Measurements from ENCODE around the gene ACBD7.

Gene ACBD7

DNA sequence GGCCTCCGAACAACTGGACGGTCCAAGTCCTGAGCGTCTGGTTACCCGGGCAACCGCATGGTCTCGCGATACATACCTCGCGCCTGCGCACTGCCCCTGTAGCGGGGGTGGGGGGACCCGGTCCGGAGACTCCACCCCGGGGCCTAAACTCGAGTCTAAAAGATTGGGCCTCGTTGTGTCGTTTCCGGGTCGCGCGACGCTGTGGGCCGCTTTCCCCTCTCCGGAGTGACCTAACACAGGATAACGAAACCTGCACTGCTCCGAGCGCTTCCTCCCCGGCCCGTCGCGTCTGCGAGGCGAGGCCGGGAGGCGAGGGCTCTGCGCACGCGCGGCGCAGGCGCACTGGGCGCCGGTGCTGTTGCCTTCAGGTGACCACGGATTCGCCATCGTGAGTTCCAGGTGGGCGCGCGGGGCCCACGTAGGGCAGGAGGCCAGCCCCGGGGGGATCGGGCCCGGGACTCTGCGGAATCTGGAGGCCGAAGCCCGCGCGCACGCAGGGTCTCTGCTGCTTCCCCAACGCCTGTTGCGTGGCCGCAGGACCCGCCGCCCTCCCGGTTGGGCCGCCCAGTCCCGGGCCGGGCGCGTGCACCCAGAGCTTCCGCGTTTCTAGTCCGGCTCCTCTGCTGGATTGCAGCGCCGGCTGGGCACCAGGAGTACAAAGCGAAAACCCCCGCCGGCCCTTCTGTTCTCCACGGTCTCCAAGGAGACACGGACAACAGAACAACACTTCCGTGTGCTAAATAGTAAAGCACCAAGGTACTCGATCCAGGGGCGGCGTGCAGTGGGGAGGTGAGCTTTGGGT is 8.6 kb upstream of the ACBD7 start, which contains the start of gene RPP38 (continued):
- TF ChIP-seq, protein P1, sequence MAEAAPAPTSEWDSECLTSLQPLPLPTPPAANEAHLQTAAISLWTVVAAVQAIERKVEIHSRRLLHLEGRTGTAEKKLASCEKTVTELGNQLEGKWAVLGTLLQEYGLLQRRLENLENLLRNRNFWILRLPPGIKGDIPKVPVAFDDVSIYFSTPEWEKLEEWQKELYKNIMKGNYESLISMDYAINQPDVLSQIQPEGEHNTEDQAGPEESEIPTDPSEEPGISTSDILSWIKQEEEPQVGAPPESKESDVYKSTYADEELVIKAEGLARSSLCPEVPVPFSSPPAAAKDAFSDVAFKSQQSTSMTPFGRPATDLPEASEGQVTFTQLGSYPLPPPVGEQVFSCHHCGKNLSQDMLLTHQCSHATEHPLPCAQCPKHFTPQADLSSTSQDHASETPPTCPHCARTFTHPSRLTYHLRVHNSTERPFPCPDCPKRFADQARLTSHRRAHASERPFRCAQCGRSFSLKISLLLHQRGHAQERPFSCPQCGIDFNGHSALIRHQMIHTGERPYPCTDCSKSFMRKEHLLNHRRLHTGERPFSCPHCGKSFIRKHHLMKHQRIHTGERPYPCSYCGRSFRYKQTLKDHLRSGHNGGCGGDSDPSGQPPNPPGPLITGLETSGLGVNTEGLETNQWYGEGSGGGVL (tag by site-specific recombination; IDR thresholded peaks at IDR 0.05), result no peak; the same call in 1 of the 2 replicates
- TF ChIP-seq, protein P2, sequence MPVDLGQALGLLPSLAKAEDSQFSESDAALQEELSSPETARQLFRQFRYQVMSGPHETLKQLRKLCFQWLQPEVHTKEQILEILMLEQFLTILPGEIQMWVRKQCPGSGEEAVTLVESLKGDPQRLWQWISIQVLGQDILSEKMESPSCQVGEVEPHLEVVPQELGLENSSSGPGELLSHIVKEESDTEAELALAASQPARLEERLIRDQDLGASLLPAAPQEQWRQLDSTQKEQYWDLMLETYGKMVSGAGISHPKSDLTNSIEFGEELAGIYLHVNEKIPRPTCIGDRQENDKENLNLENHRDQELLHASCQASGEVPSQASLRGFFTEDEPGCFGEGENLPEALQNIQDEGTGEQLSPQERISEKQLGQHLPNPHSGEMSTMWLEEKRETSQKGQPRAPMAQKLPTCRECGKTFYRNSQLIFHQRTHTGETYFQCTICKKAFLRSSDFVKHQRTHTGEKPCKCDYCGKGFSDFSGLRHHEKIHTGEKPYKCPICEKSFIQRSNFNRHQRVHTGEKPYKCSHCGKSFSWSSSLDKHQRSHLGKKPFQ (tag by site-specific recombination; IDR thresholded peaks at IDR 0.05), result no peak
- TF ChIP-seq ZNF600 (tag by site-specific recombination; IDR thresholded peaks at IDR 0.05) (peak; percentile 52; the same call in 1 of the 2 replicates), ZIC2 (tag by site-specific recombination; IDR thresholded peaks at IDR 0.05) (peak; percentile 14; the same call in 1 of the 2 replicates), ZNF174 (tag by site-specific recombination; IDR thresholded peaks at IDR 0.05) (no peak), ZBTB17 (tag by site-specific recombination; IDR thresholded peaks at IDR 0.05) (peak; percentile 52; the same call in 1 of the 2 replicates), SP7 (tag by site-specific recombination; IDR thresholded peaks at IDR 0.05) (0 out of 2 replicates have a peak, but pooled peaks have one; percentile 49), ZSCAN30 (tag by site-specific recombination; IDR thresholded peaks at IDR 0.05) (0 out of 2 replicates have a peak, but pooled peaks have one; percentile 21), YY2 (tag by site-specific recombination; IDR thresholded peaks at IDR 0.05) (peak; percentile 72; the same call in 1 of the 2 replicates), ZNF514 (tag by site-specific recombination; IDR thresholded peaks at IDR 0.05) (no peak), ZNF660 (tag by site-specific recombination; IDR thresholded peaks at IDR 0.05) (peak; percentile 55; the same call in 1 of the 2 replicates), ZNF114 (tag by site-specific recombination; IDR thresholded peaks at IDR 0.05) (no peak), ZSCAN5A (tag by site-specific recombination; IDR thresholded peaks at IDR 0.05) (peak; percentile 61; the same call in 1 of the 2 replicates), ZNF155 (tag by site-specific recombination; IDR thresholded peaks at IDR 0.05) (no peak), SP3 (tag by site-specific recombination; IDR thresholded peaks at IDR 0.05) (peak; percentile 64), BCL11A (tag by site-specific recombination; IDR thresholded peaks at IDR 0.05; ENCODE audit: low read depth) (no peak), ZNF24 (tag by site-specific recombination; IDR thresholded peaks at IDR 0.05) (no peak), ZNF677 (tag by site-specific recombination; IDR thresholded peaks at IDR 0.05) (no peak), KLF8 (tag by site-specific recombination; IDR thresholded peaks at IDR 0.05) (peak; percentile 80), ZNF16 (tag by site-specific recombination; IDR thresholded peaks at IDR 0.05; ENCODE audit: low read depth) (no peak), BCL6B (tag by site-specific recombination; IDR thresholded peaks at IDR 0.05) (no peak), KLF10 (tag by site-specific recombination; IDR thresholded peaks at IDR 0.05) (peak; percentile 37; the same call in 1 of the 2 replicates), MEIS1 (CRISPR knock-in tag; IDR thresholded peaks at IDR 0.05; ENCODE audit: borderline replicate concordance) (no peak), ZNF341 (tag by site-specific recombination; IDR thresholded peaks at IDR 0.05; ENCODE audit: low read depth) (peak; percentile 71), GLI4 (tag by site-specific recombination; IDR thresholded peaks at IDR 0.05) (0 out of 2 replicates have a peak, but pooled peaks have one; percentile 39), ZNF350 (tag by site-specific recombination; IDR thresholded peaks at IDR 0.05) (no peak), SP2 (tag by site-specific recombination; IDR thresholded peaks at IDR 0.05) (peak; percentile 44), ZNF548 (tag by site-specific recombination; IDR thresholded peaks at IDR 0.05) (no peak), ZNF26 (tag by site-specific recombination; IDR thresholded peaks at IDR 0.05) (no peak), ZNF571 (tag by site-specific recombination; IDR thresholded peaks at IDR 0.05) (no peak), ZSCAN16 (tag by site-specific recombination; IDR thresholded peaks at IDR 0.05) (peak; percentile 56; the same call in 1 of the 2 replicates), ZXDB (tag by site-specific recombination; IDR thresholded peaks at IDR 0.05) (peak; percentile 97)
